Trophoblast cell (in vitro differentiated cells and primary cell): ENCODE measurements around the gene TMEM38A.

ENCODE experiments used
- DNase-seq, 2 donors: peaks; one replicate each; pipeline ENCODE4 v3.0.0-alpha.2; 2016
- H2AFZ ChIP-seq: 2 replicates; pipeline ENCODE4 v1.6.1; 2013; ENCODE audit warnings: low read length, moderate library complexity, mild to moderate bottlenecking; ENCODE audit not compliant: insufficient read depth, poor library complexity
- H2AK5ac ChIP-seq: 2 replicates; pipeline ENCODE4 v1.6.1; 2013; ENCODE audit warnings: mild to moderate bottlenecking, low read length
- H2BK120ac ChIP-seq: 2 replicates; pipeline ENCODE4 v1.6.1; 2013; ENCODE audit warnings: low read length, mild to moderate bottlenecking, moderate library complexity; ENCODE audit not compliant: insufficient read depth, poor library complexity
- H2BK12ac ChIP-seq: 2 replicates; pipeline ENCODE4 v1.6.1; 2013; ENCODE audit warnings: mild to moderate bottlenecking, low read length, moderate library complexity
- H2BK5ac ChIP-seq: 2 replicates; pipeline ENCODE4 v1.6.1; 2013; ENCODE audit warnings: low read length, low read depth, moderate library complexity, mild to moderate bottlenecking; ENCODE audit not compliant: poor library complexity
- H3K14ac ChIP-seq: 2 replicates; pipeline ENCODE4 v1.6.1; 2013; ENCODE audit warnings: mild to moderate bottlenecking, low read length
- H3K18ac ChIP-seq: 2 replicates; pipeline ENCODE4 v1.6.1; 2013; ENCODE audit warnings: mild to moderate bottlenecking, low read length
- H3K23ac ChIP-seq: 2 replicates; pipeline ENCODE4 v1.6.1; 2013; ENCODE audit warnings: low read length
- H3K27ac ChIP-seq: 2 replicates; pipeline ENCODE4 v1.5.1; 2013; ENCODE audit warnings: low read depth, mild to moderate bottlenecking, inconsistent platforms, low read length, moderate library complexity
- H3K27me3 ChIP-seq: 2 replicates; pipeline ENCODE4 v1.6.1; 2013; ENCODE audit warnings: inconsistent platforms, mild to moderate bottlenecking, low read length, moderate library complexity; ENCODE audit not compliant: insufficient read depth
- H3K36me3 ChIP-seq, 2 experiments: 1 replicate in 1 of 2; 2 replicates in 1 of 2; pipeline ENCODE4 v1.6.1; 2013; ENCODE audit warnings: low read length in 2 of 2, mild to moderate bottlenecking in 2 of 2, moderate library complexity in 1 of 2; ENCODE audit not compliant: insufficient read depth in 2 of 2, control insufficient read depth in 1 of 2
- H3K4ac ChIP-seq: 2 replicates; pipeline ENCODE4 v1.6.1; 2013; ENCODE audit warnings: low read depth, mild to moderate bottlenecking, low read length, moderate library complexity
- H3K4me1 ChIP-seq, 2 experiments: 1 replicate in 1 of 2; 2 replicates in 1 of 2; pipeline ENCODE4 v1.6.1; 2013; ENCODE audit warnings: low read length in 2 of 2, mild to moderate bottlenecking in 2 of 2, moderate library complexity in 1 of 2; ENCODE audit not compliant: insufficient read depth in 2 of 2, control insufficient read depth in 1 of 2
- H3K4me2 ChIP-seq: 2 replicates; pipeline ENCODE4 v1.6.1; 2013; ENCODE audit warnings: inconsistent platforms, mild to moderate bottlenecking, low read length, moderate library complexity
- H3K4me3 ChIP-seq: 2 replicates; pipeline ENCODE4 v1.5.1; 2013; ENCODE audit warnings: mild to moderate bottlenecking, low read depth, low read length, inconsistent platforms
- H3K79me1 ChIP-seq: one replicate; pipeline ENCODE4 v1.6.1; 2013; ENCODE audit warnings: low read length
- H3K79me2 ChIP-seq: 2 replicates; pipeline ENCODE4 v1.6.1; 2013; ENCODE audit warnings: low read length, mild to moderate bottlenecking; ENCODE audit not compliant: control insufficient read depth, insufficient read depth, poor library complexity
- H3K9ac ChIP-seq: 2 replicates; pipeline ENCODE4 v1.6.1; 2013; ENCODE audit warnings: mild to moderate bottlenecking, low read length
- H3K9me3 ChIP-seq: 2 replicates; pipeline ENCODE4 v1.6.1; 2013; ENCODE audit warnings: low read depth, mild to moderate bottlenecking, control low read depth, inconsistent platforms, low read length; ENCODE audit not compliant: insufficient read depth
- H4K12ac ChIP-seq: 2 replicates; pipeline ENCODE4 v1.6.1; 2013; ENCODE audit warnings: low read depth, mild to moderate bottlenecking, low read length, moderate library complexity
- H4K8ac ChIP-seq: 2 replicates; pipeline ENCODE4 v1.6.1; 2013; ENCODE audit warnings: low read depth, mild to moderate bottlenecking, low read length, moderate library complexity
- H4K91ac ChIP-seq: one replicate; pipeline ENCODE4 v1.6.1; 2013; ENCODE audit warnings: low read depth, mild to moderate bottlenecking, low read length, moderate library complexity
- WGBS: extraction: QIAGEN DNeasy Blood & Tissue Kit; methylation state at CpG from one replicate; pipeline ENCODE4 v1.1.7; 2013; ENCODE audit warnings: missing lambda C conversion rate; ENCODE audit not compliant: insufficient read length, insufficient coverage; ENCODE audit errors: extremely low coverage; 5-methylcytosine and 5-hydroxymethylcytosine counted together

Gene TMEM38A

DNA sequence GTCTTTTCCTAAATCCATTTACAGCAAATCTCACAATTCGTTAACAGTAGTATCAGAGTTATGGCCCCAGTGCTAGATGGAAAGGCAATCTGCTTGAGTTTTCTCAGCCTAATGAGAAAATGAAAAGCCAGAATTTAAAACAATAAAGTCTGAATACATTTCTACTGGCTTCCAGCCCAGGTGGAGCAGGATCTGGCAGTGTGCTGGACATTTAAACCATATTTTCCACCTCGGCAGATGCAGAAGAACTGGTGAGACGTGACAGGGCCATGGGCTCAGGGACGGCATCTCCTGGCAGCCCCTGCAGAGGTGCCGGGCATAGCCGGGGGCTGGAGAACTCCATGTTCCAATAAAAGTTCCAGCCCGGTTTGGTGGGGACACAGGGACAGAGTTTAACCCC lies 8.1 kb upstream of the TMEM38A start:
- WGBS, result no CpG with 5 or more reads among the region's 7 CpGs
- H3K4me3 ChIP-seq, result no peak overlapping the region
- DNase-seq, result no peak
- H3K36me3 ChIP-seq, result peaks cover 51 to 68% of the 10 kb centered on the region in 2 experiments
- no peaks in the 10 kb centered on the region for H3K4me1 ChIP-seq
- H3K79me2 ChIP-seq, result no peaks in the 10 kb centered on the region
- H3K4ac ChIP-seq, result no peak overlapping the region
- no peak overlapping the region for H4K12ac ChIP-seq
- no peak overlapping the region for H3K14ac ChIP-seq
- no peak overlapping the region for H3K27ac ChIP-seq
- H3K9me3 ChIP-seq, result peaks cover 2% of the 10 kb centered on the region
- H3K27me3 ChIP-seq, result no peaks in the 10 kb centered on the region
- no peak overlapping the region for H2BK120ac ChIP-seq
- H2AFZ ChIP-seq, result no peak overlapping the region
- H3K18ac ChIP-seq, result no peak overlapping the region
- no peak overlapping the region for H3K23ac ChIP-seq
- H4K91ac ChIP-seq, result no peak overlapping the region
- no peak overlapping the region for H2BK12ac ChIP-seq
- H4K8ac ChIP-seq, result no peak overlapping the region
- H2BK5ac ChIP-seq, result no peak overlapping the region
- no peak overlapping the region for H3K4me2 ChIP-seq
- H3K9ac ChIP-seq, result no peak overlapping the region
- H2AK5ac ChIP-seq, result no peak overlapping the region
- no peaks in the 10 kb centered on the region for H3K79me1 ChIP-seq

DNA sequence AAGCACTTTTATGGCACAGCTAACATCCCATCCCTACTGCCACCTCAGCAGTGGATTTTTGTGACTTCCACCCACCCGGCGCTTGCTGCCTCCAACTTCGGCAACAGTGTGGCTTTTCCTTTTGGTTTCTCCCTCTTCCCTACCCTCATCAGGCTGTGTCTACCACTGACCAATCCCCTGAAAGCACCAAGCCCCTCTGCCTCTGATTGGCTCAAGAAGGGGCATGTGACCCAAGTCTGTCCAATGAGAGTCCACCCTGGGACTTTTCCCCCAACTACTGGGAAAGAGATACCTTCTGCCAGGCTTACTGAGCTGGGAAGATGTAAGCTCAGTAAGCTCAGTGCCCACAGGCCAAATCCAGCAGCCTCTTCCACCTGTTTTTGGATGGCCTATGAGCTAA lies 6.8 kb upstream of the TMEM38A start:
- no peak overlapping the region for H3K23ac ChIP-seq
- WGBS, result no CpG with 5 or more reads among the region's 3 CpGs
- peaks cover under 1% of the 10 kb centered on the region for H3K79me2 ChIP-seq
- H3K4me3 ChIP-seq, result no peak overlapping the region
- H2BK5ac ChIP-seq, result no peak overlapping the region
- no peak overlapping the region for H4K8ac ChIP-seq
- H3K27me3 ChIP-seq, result no peaks in the 10 kb centered on the region
- H2AK5ac ChIP-seq, result no peak overlapping the region
- H3K18ac ChIP-seq, result no peak overlapping the region
- H4K12ac ChIP-seq, result no peak overlapping the region
- peaks cover 3% of the 10 kb centered on the region for H3K9me3 ChIP-seq
- no peaks in the 10 kb centered on the region for H3K79me1 ChIP-seq
- no peak overlapping the region for H3K14ac ChIP-seq
- H3K36me3 ChIP-seq, result peaks cover 56 to 68% of the 10 kb centered on the region in 2 experiments
- H3K4me2 ChIP-seq, result no peak overlapping the region
- no peak overlapping the region for H3K9ac ChIP-seq
- no peak overlapping the region for H3K4ac ChIP-seq
- H2BK120ac ChIP-seq, result no peak overlapping the region
- no peak for DNase-seq
- H4K91ac ChIP-seq, result no peak overlapping the region
- H3K27ac ChIP-seq, result no peak overlapping the region
- no peak overlapping the region for H2BK12ac ChIP-seq
- H3K4me1 ChIP-seq, result peaks cover under 1 to 3% of the 10 kb centered on the region in 2 experiments
- H2AFZ ChIP-seq, result no peak overlapping the region

DNA sequence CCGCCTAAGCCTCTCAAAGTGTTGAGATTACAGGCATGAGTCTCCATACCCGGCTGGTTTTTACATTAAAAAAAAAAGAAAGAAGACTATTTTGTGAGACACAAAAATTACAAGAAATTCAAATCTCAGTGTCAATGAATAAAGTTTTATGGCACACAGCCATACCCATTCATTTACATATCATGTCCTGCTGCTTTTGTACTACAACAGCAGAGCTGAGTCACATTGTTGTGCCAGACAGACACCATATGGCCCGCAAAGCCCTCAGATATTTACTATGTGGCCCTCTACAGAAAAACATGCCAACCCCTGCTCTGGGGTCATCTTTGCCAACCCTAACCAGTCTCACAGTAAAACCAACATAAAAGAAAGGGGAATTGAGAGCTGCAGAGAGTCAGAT lies 6.3 kb upstream of the TMEM38A start:
- no peaks in the 10 kb centered on the region for H3K27me3 ChIP-seq
- no peak overlapping the region for H2AK5ac ChIP-seq
- no peak overlapping the region for H2BK5ac ChIP-seq
- no peak overlapping the region for H3K4me3 ChIP-seq
- H4K12ac ChIP-seq, result no peak overlapping the region
- H2AFZ ChIP-seq, result no peak overlapping the region
- H3K79me2 ChIP-seq, result peaks cover 5% of the 10 kb centered on the region
- no peak overlapping the region for H3K4ac ChIP-seq
- peaks cover 3% of the 10 kb centered on the region for H3K9me3 ChIP-seq
- H4K8ac ChIP-seq, result no peak overlapping the region
- H3K18ac ChIP-seq, result no peak overlapping the region
- no peak overlapping the region for H3K23ac ChIP-seq
- no peak overlapping the region for H2BK120ac ChIP-seq
- H3K4me1 ChIP-seq, result peaks cover 4 to 7% of the 10 kb centered on the region in 2 experiments
- no peak overlapping the region for H3K4me2 ChIP-seq
- H3K79me1 ChIP-seq, result peaks cover 4% of the 10 kb centered on the region
- peaks cover 56 to 68% of the 10 kb centered on the region in 2 experiments for H3K36me3 ChIP-seq
- no peak overlapping the region for H3K14ac ChIP-seq
- DNase-seq, result no peak
- no peak overlapping the region for H2BK12ac ChIP-seq
- no peak overlapping the region for H3K9ac ChIP-seq
- no peak overlapping the region for H3K27ac ChIP-seq
- no CpG with 5 or more reads among the region's 3 CpGs for WGBS
- H4K91ac ChIP-seq, result no peak overlapping the region

DNA sequence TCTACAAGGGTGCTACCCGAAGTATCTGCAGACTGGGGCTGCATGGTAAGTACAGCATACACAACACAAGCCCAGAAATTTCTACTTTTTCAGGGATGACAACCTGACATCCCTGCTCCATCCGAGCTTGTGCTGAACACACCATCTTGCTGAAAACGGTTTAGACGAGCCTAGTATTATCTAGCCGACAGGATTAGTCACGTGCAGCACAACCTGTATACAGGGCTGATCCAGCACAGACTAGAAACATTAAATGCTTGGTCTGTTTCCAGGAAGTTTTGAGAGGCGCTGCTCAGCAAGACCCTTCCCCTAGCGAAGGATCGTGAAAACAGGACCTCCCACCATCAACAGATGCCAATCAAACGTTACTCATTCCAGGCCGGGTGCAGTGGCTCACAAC lies 5.2 kb upstream of the TMEM38A start:
- Histone ChIP-seq H4K8ac (no peak overlapping the region), H3K4me3 (no peak overlapping the region), H2BK120ac (no peak overlapping the region), H3K9ac (no peak overlapping the region), H3K36me3 (peaks cover 54 to 65% of the 10 kb centered on the region in 2 experiments), H3K4ac (no peak overlapping the region), H3K27me3 (no peaks in the 10 kb centered on the region), H3K4me2 (no peak overlapping the region), H3K79me2 (peaks cover 11% of the 10 kb centered on the region), H4K12ac (no peak overlapping the region), H2AK5ac (no peak overlapping the region), H3K27ac (no peak overlapping the region), H3K9me3 (peaks cover 4% of the 10 kb centered on the region), H2BK12ac (no peak overlapping the region), H3K18ac (no peak overlapping the region), H4K91ac (no peak overlapping the region), H3K23ac (no peak overlapping the region), H2BK5ac (no peak overlapping the region), H3K79me1 (peaks cover 11% of the 10 kb centered on the region), H2AFZ (no peak overlapping the region), H3K14ac (no peak overlapping the region), H3K4me1 (peaks cover 8 to 11% of the 10 kb centered on the region in 2 experiments)
- no peak for DNase-seq
- no CpG with 5 or more reads among the region's 11 CpGs for WGBS
